ENCODE data around the gene ILRUN. TPM values are rescaled to one million over a fixed set of nuclear protein-coding genes. Genes with fewer than 3 reads are reported as not detected.
"Not testable (repeated sequence)": the region's sequence is repeated elsewhere in the genome, so short reads cannot be mapped to it uniquely, and the experiment has no call there.

The ILRUN gene
- total and polyA plus RNA-seq, 5 experiments from 2014 or later: 10.5 to 61.8 (median 14.5) TPM

- ATAC-seq, DNase-seq, POLR2A ChIA-PET: not testable (repeated sequence)
Observed at GRCh38 chr6:34720160-34720559, 23.6 kb upstream of the ILRUN start.

GRCh38 chr6:34719646-34720045 lies 23.1 kb upstream of the ILRUN start:
- H3K27ac Mint-ChIP-seq, H3K27me3 Mint-ChIP-seq, H3K36me3 Mint-ChIP-seq, POLR2A ChIA-PET, H3K9me3 Mint-ChIP-seq, ATAC-seq, H3K4me1 Mint-ChIP-seq, H3K4me3 Mint-ChIP-seq, DNase-seq: not testable (repeated sequence)

More at GRCh38 chr6:34720160-34720559, 23.6 kb upstream of the ILRUN start:
- not testable (repeated sequence) for H3K27ac Mint-ChIP-seq, H3K9me3 Mint-ChIP-seq, H3K4me3 Mint-ChIP-seq, H3K4me1 Mint-ChIP-seq, H3K36me3 Mint-ChIP-seq, H3K27me3 Mint-ChIP-seq

- DNase-seq (no peak), ATAC-seq (no peak)
- POLR2A ChIA-PET: no interaction called here
- Mint-ChIP-seq H3K4me3 (no peak overlapping the region), H3K9me3 (no peaks in the 10 kb centered on the region), H3K36me3 (no peaks in the 10 kb centered on the region), H3K27ac (no peak overlapping the region), H3K27me3 (peaks cover 0 to 2% (median 0%) of the 10 kb centered on the region in 5 donors), H3K4me1 (no peaks in the 10 kb centered on the region)
Observed at GRCh38 chr6:34718976-34719375, 22.4 kb upstream of the ILRUN start.

GRCh38 chr6:34717466-34717865 lies 20.9 kb upstream of the ILRUN start:
- peaks cover 0 to 2% (median 0%) of the 10 kb centered on the region in 5 donors for H3K27me3 Mint-ChIP-seq
- H3K4me3 Mint-ChIP-seq: no peak overlapping the region
- DNase-seq (no peak), ATAC-seq (no peak)
- no peak overlapping the region for H3K27ac Mint-ChIP-seq
- POLR2A ChIA-PET: no interaction called here
- no peaks in the 10 kb centered on the region for H3K4me1 Mint-ChIP-seq
- H3K9me3 Mint-ChIP-seq: no peaks in the 10 kb centered on the region
- H3K36me3 Mint-ChIP-seq: no peaks in the 10 kb centered on the region

- H3K27ac Mint-ChIP-seq: peak overlapping the region in 1 of 10 donors; percentile 7
- no peaks in the 10 kb centered on the region for H3K9me3 Mint-ChIP-seq
- POLR2A ChIA-PET: no interaction called here
- ATAC-seq: no peak
- no peak for DNase-seq
- no peak overlapping the region for H3K4me3 Mint-ChIP-seq
- H3K36me3 Mint-ChIP-seq: no peaks in the 10 kb centered on the region
- H3K27me3 Mint-ChIP-seq: no peaks in the 10 kb centered on the region
- H3K4me1 Mint-ChIP-seq: no peaks in the 10 kb centered on the region
Observed at GRCh38 chr6:34714663-34715062, 18.1 kb upstream of the ILRUN start.

GRCh38 chr6:34712881-34713280 lies 16.3 kb upstream of the ILRUN start:
- H3K36me3 Mint-ChIP-seq, POLR2A ChIA-PET, H3K4me3 Mint-ChIP-seq, H3K27me3 Mint-ChIP-seq, H3K9me3 Mint-ChIP-seq, ATAC-seq, H3K27ac Mint-ChIP-seq, DNase-seq, H3K4me1 Mint-ChIP-seq: not testable (repeated sequence)

GRCh38 chr6:34709386-34709785 lies 12.8 kb upstream of the ILRUN start:
- DNase-seq (no peak), ATAC-seq (no peak)
- H3K4me3 Mint-ChIP-seq: no peak overlapping the region
- H3K27me3 Mint-ChIP-seq: no peaks in the 10 kb centered on the region
- H3K27ac Mint-ChIP-seq: no peak overlapping the region
- H3K9me3 Mint-ChIP-seq: no peaks in the 10 kb centered on the region
- no peaks in the 10 kb centered on the region for H3K4me1 Mint-ChIP-seq
- POLR2A ChIA-PET: no interaction called here
- H3K36me3 Mint-ChIP-seq: no peaks in the 10 kb centered on the region

GRCh38 chr6:34705241-34705640 lies 8.7 kb upstream of the ILRUN start:
- no peak for ATAC-seq
- Mint-ChIP-seq H3K36me3 (no peaks in the 10 kb centered on the region), H3K9me3 (no peaks in the 10 kb centered on the region), H3K27ac (peak overlapping the region in 3 of 10 donors; percentile 15 to 71 (median 34)), H3K4me1 (no peaks in the 10 kb centered on the region), H3K4me3 (no peak overlapping the region), H3K27me3 (peaks cover 0 to 2% (median 0%) of the 10 kb centered on the region in 5 donors)
- DNase-seq: no peak
- POLR2A ChIA-PET: no interaction called here

GRCh38 chr6:34701199-34701598 lies 4.6 kb upstream of the ILRUN start:
- H3K4me1 Mint-ChIP-seq: peaks cover 7 to 13% (median 12%) of the 10 kb centered on the region in 4 donors
- H3K36me3 Mint-ChIP-seq: no peaks in the 10 kb centered on the region
- no peaks in the 10 kb centered on the region for H3K9me3 Mint-ChIP-seq
- DNase-seq: no peak
- ATAC-seq: no peak
- H3K4me3 Mint-ChIP-seq: no peak overlapping the region
- POLR2A ChIA-PET: no interaction called here
- no peak overlapping the region for H3K27ac Mint-ChIP-seq
- H3K27me3 Mint-ChIP-seq: peaks cover 0 to 2% (median 0%) of the 10 kb centered on the region in 5 donors

- ATAC-seq (no peak), DNase-seq (no peak)
- Mint-ChIP-seq H3K27me3 (peaks cover 0 to 2% (median 0%) of the 10 kb centered on the region in 5 donors), H3K36me3 (peaks cover 0 to 3% (median 0%) of the 10 kb centered on the region in 3 donors), H3K4me1 (peaks cover 28 to 44% (median 40%) of the 10 kb centered on the region in 4 donors), H3K27ac (peak overlapping the region in 9 of 10 donors; percentile 31 to 100 (median 99)), H3K4me3 (peak overlapping the region in 9 of 10 donors; percentile 44 to 99 (median 98)), H3K9me3 (no peaks in the 10 kb centered on the region)
- POLR2A ChIA-PET: interaction anchor here (2.2 kb wide), 1 partner anchor 190 kb away, joined by 5 read pairs; the partner anchor contains the start of gene TAF11
Observed at GRCh38 chr6:34697904-34698559, 1.5 kb upstream of the ILRUN start.

GRCh38 chr6:34697544-34697836 lies 923 bp upstream of the ILRUN start:
- no peaks in the 10 kb centered on the region for H3K9me3 Mint-ChIP-seq
- DNase-seq: no peak
- POLR2A ChIA-PET: interaction anchor here (1.4 to 2.7 kb wide), 4 partner anchors 25 to 191 kb away, joined by 5 to 34 read pairs (median 9); partner anchors contain the start of genes BLTP3A, SNRPC and TAF11

GRCh38 chr6:34696189-34696738 lies 303 bp downstream of the ILRUN start:
- H3K27ac Mint-ChIP-seq: peak overlapping the region; percentile 72 to 100 (median 98)
- peak overlapping the region; percentile 86 to 99 (median 98) for H3K4me3 Mint-ChIP-seq
- ATAC-seq (no peak), DNase-seq (peak in 2 of 10 donors; percentile 13 to 63)
- POLR2A ChIA-PET: interaction anchor here (0.5 to 2.7 kb wide), 11 partner anchors 16 to 193 kb away, joined by 3 to 34 read pairs (median 4); partner anchors contain the start of genes ANKS1A, BLTP3A, SNRPC and TAF11
- peaks cover 0 to under 1% (median 0%) of the 10 kb centered on the region in 5 donors for H3K27me3 Mint-ChIP-seq
- peaks cover 28 to 56% (median 50%) of the 10 kb centered on the region in 4 donors for H3K4me1 Mint-ChIP-seq
- no peaks in the 10 kb centered on the region for H3K9me3 Mint-ChIP-seq
- peaks cover 0 to 3% (median 0%) of the 10 kb centered on the region in 3 donors for H3K36me3 Mint-ChIP-seq

More at GRCh38 chr6:34697544-34697836, 923 bp upstream of the ILRUN start:
- Mint-ChIP-seq H3K27ac (peak overlapping the region; percentile 92 to 100 (median 99)), H3K4me3 (peak overlapping the region; percentile 86 to 99 (median 98)), H3K4me1 (peaks cover 28 to 46% (median 44%) of the 10 kb centered on the region in 4 donors), H3K27me3 (peaks cover 0 to 2% (median 0%) of the 10 kb centered on the region in 5 donors), H3K36me3 (peaks cover 0 to 3% (median 0%) of the 10 kb centered on the region in 3 donors)
- peak in 1 of 2 donors; percentile 3 for ATAC-seq

GRCh38 chr6:34695729-34696188 lies 808 bp downstream of the ILRUN start:
- Mint-ChIP-seq H3K36me3 (peaks cover 0 to 3% (median 0%) of the 10 kb centered on the region in 3 donors), H3K9me3 (no peaks in the 10 kb centered on the region), H3K4me3 (peak overlapping the region; percentile 86 to 99 (median 98)), H3K27ac (peak overlapping the region; percentile 72 to 100 (median 98)), H3K27me3 (no peaks in the 10 kb centered on the region), H3K4me1 (peaks cover 28 to 59% (median 53%) of the 10 kb centered on the region in 4 donors)
- no peak for ATAC-seq
- POLR2A ChIA-PET: interaction anchor here (0.5 to 2.7 kb wide), 9 partner anchors 17 to 194 kb away, joined by 3 to 34 read pairs (median 4); partner anchors contain the start of genes ANKS1A, SNRPC and TAF11
- DNase-seq: no peak

Data from naive thymus-derived CD8-positive, alpha-beta T cell (primary cell).